GM23248 (cell line): ENCODE data around the gene RANBP9. TPM values are rescaled to one million over a fixed set of nuclear protein-coding genes. Genes with fewer than 3 reads are reported as not detected.

Experiments
- DNase-seq: peaks from one replicate; pipeline ENCODE4 v3.0.0-alpha.2; 2015
- H2AFZ ChIP-seq: fragments of 200-600 bp; sonication (generic); 2 replicates; pipeline ENCODE4 v1.6.1; 2016; ENCODE audit warnings: antibody characterized with exemption
- H3F3A ChIP-seq: fragments of 200-600 bp; sonication (generic); 2 replicates; pipeline ENCODE4 v1.6.1; 2016; ENCODE audit warnings: mild to moderate bottlenecking, antibody characterized with exemption, mixed run types; ENCODE audit not compliant: insufficient read depth
- H3K27ac ChIP-seq: fragments of 200-600 bp; sonication (generic); 2 replicates; pipeline ENCODE4 v1.5.1; 2016; ENCODE audit warnings: mild to moderate bottlenecking
- H3K27me3 ChIP-seq: fragments of 200-600 bp; sonication (generic); replicated peaks from 2 replicates; pipeline ENCODE4 v1.6.1; 2016; ENCODE audit warnings: mild to moderate bottlenecking; ENCODE audit not compliant: insufficient read depth
- H3K36me3 ChIP-seq: fragments of 200-600 bp; sonication (generic); 2 replicates; pipeline ENCODE4 v1.6.1; 2016; ENCODE audit warnings: low read depth, mild to moderate bottlenecking
- H3K4me1 ChIP-seq: fragments of 200-600 bp; sonication (generic); 2 replicates; pipeline ENCODE4 v1.6.1; 2016; ENCODE audit warnings: mild to moderate bottlenecking; ENCODE audit not compliant: insufficient read depth
- H3K4me2 ChIP-seq: fragments of 200-600 bp; sonication (generic); one replicate; pipeline ENCODE4 v1.6.1; 2016; ENCODE audit warnings: mild to moderate bottlenecking; ENCODE audit not compliant: unreplicated experiment
- H3K4me3 ChIP-seq: fragments of 200-600 bp; sonication (generic); 2 replicates; pipeline ENCODE4 v1.5.1; 2016; ENCODE audit warnings: mild to moderate bottlenecking
- H3K79me2 ChIP-seq: fragments of 200-600 bp; sonication (generic); 2 replicates; pipeline ENCODE4 v1.6.1; 2016; ENCODE audit warnings: mild to moderate bottlenecking; ENCODE audit not compliant: insufficient read depth
- H3K9ac ChIP-seq: fragments of 200-600 bp; sonication (generic); 2 replicates; pipeline ENCODE4 v1.6.1; 2016; ENCODE audit warnings: mild to moderate bottlenecking
- H3K9me2 ChIP-seq: fragments of 200-600 bp; sonication (generic); 2 replicates; pipeline ENCODE4 v1.6.1; 2016; ENCODE audit warnings: mixed run types, mild to moderate bottlenecking, moderate library complexity; ENCODE audit not compliant: insufficient read depth
- H3K9me3 ChIP-seq: fragments of 200-600 bp; sonication (generic); one replicate; pipeline ENCODE4 v1.6.1; 2017; ENCODE audit warnings: low read depth
- H4K20me1 ChIP-seq: fragments of 200-600 bp; sonication (generic); 2 replicates; pipeline ENCODE4 v1.6.0; 2016; ENCODE audit not compliant: insufficient read depth
- EZH2 ChIP-seq: fragments of 200-600 bp; sonication (generic); IDR thresholded peaks from 2 replicates; pipeline ENCODE4 v1.6.1; 2018; ENCODE audit warnings: antibody characterized with exemption, mild to moderate bottlenecking; ENCODE audit not compliant: insufficient read depth, poor library complexity, severe bottlenecking
- EZH2phosphoT487 ChIP-seq: fragments of 200-600 bp; sonication (generic); IDR thresholded peaks from 2 replicates; pipeline ENCODE4 v1.6.1; 2018; ENCODE audit warnings: antibody characterized with exemption, moderate library complexity, mild to moderate bottlenecking, low read depth; ENCODE audit not compliant: insufficient read depth
- WGBS, 2 experiments: methylation state at CpG; one replicate each; pipeline ENCODE4 v1.1.6; 2015 to 2017; ENCODE audit warnings: low lambda C conversion rate in 2 of 2, low coverage in 1 of 2; ENCODE audit errors: missing lambda C conversion rate in 2 of 2; 5-methylcytosine and 5-hydroxymethylcytosine counted together
- in situ Hi-C: fragments of 300-500 bp; cut with MboI; formaldehyde crosslinking; loops from 2 replicates; pipeline ENCODE4 v1.15.0; 2020
- polyA plus RNA-seq: library from polyadenylated mRNA; unstranded; fragments of >200 nt; fragmentation: Nextera tagmentation; extraction: Ambion mirVana; gene quantifications from 2 replicates; pipeline ENCODE4 v1.2.1, GENCODE V29; 2016
- total RNA-seq: library from RNA; depleted of rRNA; stranded (reverse); fragments of >200 nt; shearing (Covaris generic); gene quantifications from 2 replicates; pipeline ENCODE4 v1.2.3, GENCODE V29; 2014

The RANBP9 gene
- total and polyA plus RNA-seq, 2 experiments from 2014 or later, result 8.0 to 29.8 TPM

GRCh38 chr6:13638626-13639025, 73.0 kb downstream of the RANBP9 start:
- H3K9me2 ChIP-seq, result no peaks in the 10 kb centered on the region
- TF ChIP-seq EZH2, result no peak
- no peak for TF ChIP-seq EZH2phosphoT487
- H2AFZ ChIP-seq, result no peak overlapping the region
- in situ Hi-C loops, result no loop called here
- no peak overlapping the region for H3K4me2 ChIP-seq
- no peak for DNase-seq
- H3K36me3 ChIP-seq, result peaks cover 46% of the 10 kb centered on the region
- H3K27ac ChIP-seq, result no peak overlapping the region
- H3K79me2 ChIP-seq, result peaks cover 7% of the 10 kb centered on the region; the same call in 1 of the 2 replicates
- H3K9ac ChIP-seq, result no peak overlapping the region
- H3F3A ChIP-seq, result no peaks in the 10 kb centered on the region
- no peak overlapping the region for H3K4me3 ChIP-seq
- H3K4me1 ChIP-seq, result peaks cover 10% of the 10 kb centered on the region; the same call in 1 of the 2 replicates
- H4K20me1 ChIP-seq, result no peaks in the 10 kb centered on the region
- H3K27me3 ChIP-seq, result no peaks in the 10 kb centered on the region
- WGBS, 2 experiments, result 98% methylated on average over 4 of the region's 4 CpGs
- no peaks in the 10 kb centered on the region for H3K9me3 ChIP-seq

- Histone ChIP-seq H4K20me1 (no peaks in the 10 kb centered on the region), H3K36me3 (peaks cover 44% of the 10 kb centered on the region), H3K27me3 (no peaks in the 10 kb centered on the region), H3K27ac (no peak overlapping the region), H3F3A (no peaks in the 10 kb centered on the region), H3K4me1 (peaks cover 10% of the 10 kb centered on the region; the same call in 1 of the 2 replicates), H3K4me3 (no peak overlapping the region), H3K9ac (no peak overlapping the region), H3K9me2 (no peaks in the 10 kb centered on the region), H2AFZ (no peak overlapping the region), H3K4me2 (no peak overlapping the region), H3K79me2 (peaks cover 4% of the 10 kb centered on the region; the same call in 1 of the 2 replicates), H3K9me3 (no peaks in the 10 kb centered on the region)
- in situ Hi-C loops, result no loop called here
- WGBS, 2 experiments, result 98 to 100% methylated on average over 1 of the region's 1 CpG
- TF ChIP-seq EZH2 (no peak), EZH2phosphoT487 (no peak)
- no peak for DNase-seq
These were observed 73.6 kb downstream of the RANBP9 start for GRCh38 chr6:13638014-13638413.

DNA sequence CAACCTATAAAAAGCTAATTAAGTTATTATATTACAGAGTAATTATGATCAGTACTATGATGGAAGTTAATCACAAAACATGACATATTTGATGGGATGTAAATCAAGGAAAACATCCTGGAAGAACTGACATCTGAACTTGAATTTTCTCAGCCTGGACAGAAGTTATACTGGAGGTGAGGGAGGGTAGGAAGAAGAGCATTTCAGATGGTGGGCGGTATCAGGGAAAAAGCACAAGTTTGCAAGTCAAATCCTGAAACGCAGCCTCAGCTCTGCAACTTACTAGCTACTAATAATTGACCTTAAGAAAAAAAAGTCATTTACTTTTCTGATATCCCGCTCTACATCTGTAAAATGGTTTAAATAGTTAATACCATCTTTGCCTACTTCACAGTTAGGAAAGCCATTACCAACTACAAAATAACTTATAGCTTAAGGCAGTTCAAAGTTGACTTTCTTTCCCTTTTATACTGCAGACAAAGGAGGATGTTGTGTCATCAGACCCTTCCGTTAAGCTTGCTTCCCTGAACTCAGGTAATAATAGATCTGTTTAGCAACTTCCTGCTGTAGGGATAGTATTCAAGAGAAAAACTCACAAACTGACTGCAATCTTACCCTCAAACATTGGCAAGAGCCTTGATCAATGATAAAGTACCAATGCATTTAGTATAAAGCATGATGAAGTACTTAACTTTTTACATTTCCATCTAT, 75.5 kb downstream of the RANBP9 start:
- DNase-seq, result no peak
- Histone ChIP-seq H4K20me1 (no peaks in the 10 kb centered on the region), H3K36me3 (peaks cover 55% of the 10 kb centered on the region), H3K9ac (no peak overlapping the region), H3K9me2 (no peaks in the 10 kb centered on the region), H3F3A (no peaks in the 10 kb centered on the region), H3K79me2 (no peaks in the 10 kb centered on the region), H3K4me2 (no peak overlapping the region), H3K4me1 (peaks cover 2% of the 10 kb centered on the region; the same call in 1 of the 2 replicates), H2AFZ (no peak overlapping the region), H3K9me3 (no peaks in the 10 kb centered on the region), H3K4me3 (no peak overlapping the region), H3K27me3 (no peaks in the 10 kb centered on the region), H3K27ac (no peak overlapping the region)
- no peak for TF ChIP-seq EZH2
- no peak for TF ChIP-seq EZH2phosphoT487
- in situ Hi-C loops, result no loop called here
- WGBS, 2 experiments, result 90 to 91% methylated on average over 4 of the region's 4 CpGs

- H4K20me1 ChIP-seq, result no peaks in the 10 kb centered on the region
- peaks cover 10% of the 10 kb centered on the region; the same call in 1 of the 2 replicates for H3K79me2 ChIP-seq
- no peaks in the 10 kb centered on the region for H3K9me3 ChIP-seq
- peaks cover 46% of the 10 kb centered on the region for H3K36me3 ChIP-seq
- no peak for DNase-seq
- H2AFZ ChIP-seq, result no peak overlapping the region
- no peaks in the 10 kb centered on the region for H3K4me1 ChIP-seq
- H3K4me2 ChIP-seq, result no peak overlapping the region
- H3K27ac ChIP-seq, result no peak overlapping the region
- TF ChIP-seq EZH2phosphoT487, result no peak
- TF ChIP-seq EZH2, result no peak
- H3F3A ChIP-seq, result 0 out of 2 replicates have a peak, but pooled peaks cover 7% of the 10 kb centered on the region
- no peaks in the 10 kb centered on the region for H3K27me3 ChIP-seq
- H3K9ac ChIP-seq, result no peak overlapping the region
- in situ Hi-C loops, result no loop called here
- no peak overlapping the region for H3K4me3 ChIP-seq
- 95 to 97% methylated on average over 2 of the region's 2 CpGs for WGBS, 2 experiments
- no peaks in the 10 kb centered on the region for H3K9me2 ChIP-seq
These were observed 78.3 kb downstream of the RANBP9 start for GRCh38 chr6:13633343-13633742.
